Measurements from ENCODE around the gene YY1. TPM values are rescaled to one million over a fixed set of nuclear protein-coding genes. Genes with fewer than 3 reads are reported as not detected.

Gene YY1
- total RNA-seq, 2 donors from 2014 or later = 42.8 to 52.3 TPM

DNA sequence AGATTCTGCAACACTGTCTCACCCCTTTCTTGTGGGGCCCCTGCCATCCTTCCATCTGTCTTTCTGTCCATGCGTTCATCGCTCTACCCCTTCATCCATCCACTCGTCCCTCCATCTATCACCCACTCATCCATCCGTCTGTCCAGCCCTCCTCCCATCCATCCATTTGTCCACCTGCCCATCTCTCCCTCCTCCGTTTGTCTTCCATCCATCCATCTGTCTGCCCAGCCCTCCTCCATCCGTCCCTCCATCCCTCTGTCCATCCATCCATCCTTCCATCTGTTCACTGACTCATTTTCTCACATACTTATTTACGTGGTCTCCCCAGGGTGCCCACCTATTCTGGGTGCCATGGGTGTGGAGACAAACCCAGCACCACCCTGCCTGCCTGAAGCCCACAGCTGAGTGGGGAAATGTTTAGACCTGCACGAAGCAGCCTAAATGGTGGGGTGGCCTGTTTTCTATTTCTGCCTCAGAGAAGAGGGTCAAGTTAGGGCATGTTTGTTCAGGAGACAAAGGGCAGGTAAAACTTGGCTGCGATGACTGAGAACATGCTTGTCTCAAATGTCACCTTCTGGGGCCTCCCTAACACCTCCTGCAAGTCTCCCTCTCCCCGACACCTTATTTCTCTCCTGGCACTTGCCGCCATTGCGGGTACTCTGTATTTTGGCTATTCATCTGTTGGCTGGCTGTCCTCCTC, 81.4 kb downstream of the YY1 start:
- Histone ChIP-seq H3K4me1 (ENCODE audit: control insufficient read depth in 1 of 2, low read depth in 2 of 2) (peaks cover 2 to 9% of the 10 kb centered on the region in 2 donors), H3K9me3 (no peaks in the 10 kb centered on the region), H3K36me3 (no peaks in the 10 kb centered on the region), H3K4me3 (no peak overlapping the region), H3K27me3 (replicated peaks; ENCODE audit: insufficient read depth) (no peaks in the 10 kb centered on the region), H3K27ac (no peak overlapping the region)
- DNase-seq (ENCODE audit: low spot score) (no peak), ATAC-seq (ENCODE audit: insufficient number of reproducible peaks, low FRiP score, low read depth) (no peak)
- TF ChIP-seq, protein P1, sequence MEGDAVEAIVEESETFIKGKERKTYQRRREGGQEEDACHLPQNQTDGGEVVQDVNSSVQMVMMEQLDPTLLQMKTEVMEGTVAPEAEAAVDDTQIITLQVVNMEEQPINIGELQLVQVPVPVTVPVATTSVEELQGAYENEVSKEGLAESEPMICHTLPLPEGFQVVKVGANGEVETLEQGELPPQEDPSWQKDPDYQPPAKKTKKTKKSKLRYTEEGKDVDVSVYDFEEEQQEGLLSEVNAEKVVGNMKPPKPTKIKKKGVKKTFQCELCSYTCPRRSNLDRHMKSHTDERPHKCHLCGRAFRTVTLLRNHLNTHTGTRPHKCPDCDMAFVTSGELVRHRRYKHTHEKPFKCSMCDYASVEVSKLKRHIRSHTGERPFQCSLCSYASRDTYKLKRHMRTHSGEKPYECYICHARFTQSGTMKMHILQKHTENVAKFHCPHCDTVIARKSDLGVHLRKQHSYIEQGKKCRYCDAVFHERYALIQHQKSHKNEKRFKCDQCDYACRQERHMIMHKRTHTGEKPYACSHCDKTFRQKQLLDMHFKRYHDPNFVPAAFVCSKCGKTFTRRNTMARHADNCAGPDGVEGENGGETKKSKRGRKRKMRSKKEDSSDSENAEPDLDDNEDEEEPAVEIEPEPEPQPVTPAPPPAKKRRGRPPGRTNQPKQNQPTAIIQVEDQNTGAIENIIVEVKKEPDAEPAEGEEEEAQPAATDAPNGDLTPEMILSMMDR (IDR thresholded peaks at IDR 0.05) = no peak

DNA sequence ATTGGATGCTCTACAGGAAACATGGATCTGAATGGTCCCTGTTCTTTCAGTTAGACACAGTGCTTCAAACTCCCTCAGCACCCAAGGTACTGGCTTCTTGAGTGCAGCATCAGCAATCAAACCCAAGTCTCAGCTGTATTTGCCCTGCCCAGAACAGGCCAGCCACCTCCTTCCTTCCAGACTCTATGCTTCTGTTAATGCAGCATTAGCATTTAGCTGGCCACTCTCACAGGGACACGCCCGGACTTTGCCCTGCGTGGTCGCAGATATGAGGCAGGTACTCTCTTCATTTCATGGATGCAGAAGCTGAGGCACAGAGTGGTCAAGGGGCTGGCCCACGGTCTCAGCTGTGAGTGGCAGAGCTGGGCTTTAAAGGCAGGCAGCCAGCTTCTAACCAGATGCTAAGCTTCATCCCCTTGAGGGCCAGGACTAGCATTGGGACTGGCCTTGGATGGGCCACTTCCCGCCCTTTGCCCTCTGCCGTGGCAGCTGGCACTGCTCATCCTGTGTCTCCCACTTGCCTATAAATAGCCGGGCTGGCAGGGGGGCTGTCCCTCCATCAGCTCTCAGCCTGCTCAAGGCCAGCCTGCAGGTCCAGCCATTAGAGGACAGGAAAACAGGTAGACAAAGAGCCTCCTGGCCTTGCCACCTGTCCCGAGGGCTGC, 82.7 kb downstream of the YY1 start:
- no peaks in the 10 kb centered on the region for H3K27me3 ChIP-seq (replicated peaks; ENCODE audit: insufficient read depth)
- H3K36me3 ChIP-seq = no peaks in the 10 kb centered on the region
- TF ChIP-seq, protein P1 (IDR thresholded peaks at IDR 0.05) = no peak
- H3K9me3 ChIP-seq = no peaks in the 10 kb centered on the region
- no peak overlapping the region for H3K27ac ChIP-seq
- H3K4me1 ChIP-seq (ENCODE audit: control insufficient read depth in 1 of 2, low read depth in 2 of 2) = peaks cover 2 to 19% of the 10 kb centered on the region in 2 donors
- DNase-seq (ENCODE audit: low spot score) = no peak
- no peak overlapping the region for H3K4me3 ChIP-seq
- ATAC-seq (ENCODE audit: insufficient number of reproducible peaks, low FRiP score, low read depth) = no peak

DNA sequence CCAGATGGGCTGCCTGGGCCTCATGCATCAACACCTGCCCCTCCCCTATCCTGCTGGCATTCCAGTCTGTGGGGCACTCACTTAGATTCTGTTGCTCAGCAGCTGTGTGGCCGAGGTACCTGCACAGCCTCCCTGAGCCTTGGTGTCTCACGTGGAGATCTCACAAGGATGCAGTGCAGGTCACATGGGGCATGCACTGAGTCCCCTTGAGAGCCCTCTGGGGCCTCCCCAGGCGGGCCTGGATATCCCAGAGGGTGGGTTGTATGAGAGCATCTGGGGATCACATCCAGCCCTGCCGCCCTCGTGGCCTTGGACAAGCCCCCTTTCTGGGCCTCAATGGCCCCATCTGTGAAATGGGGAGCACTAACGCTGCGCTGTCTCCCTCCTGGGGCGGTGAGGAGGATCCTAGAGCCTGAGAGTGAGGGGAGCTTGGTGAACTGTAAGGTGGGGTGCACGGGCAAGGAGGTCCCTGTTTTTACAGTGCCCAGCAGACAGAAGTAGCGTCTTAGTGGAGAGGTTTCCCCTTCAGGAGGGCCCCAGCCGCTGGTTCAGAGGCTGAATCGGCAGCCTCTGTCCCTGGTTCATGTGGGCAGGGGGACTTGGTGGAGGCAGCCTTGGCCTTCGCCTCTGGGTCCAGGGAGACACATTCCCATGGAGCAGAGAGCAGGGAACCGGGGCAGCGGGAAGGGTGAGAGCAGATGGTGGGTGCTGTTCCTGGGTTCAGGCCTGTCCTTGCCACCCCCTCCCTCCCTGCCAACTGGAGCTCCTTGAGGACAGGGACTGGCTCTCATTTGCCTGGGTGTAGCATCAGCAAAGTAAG, 83.4 kb downstream of the YY1 start:
- no peak for ATAC-seq (ENCODE audit: insufficient number of reproducible peaks, low FRiP score, low read depth)
- H3K36me3 ChIP-seq = no peaks in the 10 kb centered on the region
- no peaks in the 10 kb centered on the region for H3K27me3 ChIP-seq (replicated peaks; ENCODE audit: insufficient read depth)
- H3K9me3 ChIP-seq = no peaks in the 10 kb centered on the region
- H3K27ac ChIP-seq = no peak overlapping the region
- TF ChIP-seq, protein P1 (IDR thresholded peaks at IDR 0.05) = no peak
- peaks cover 2 to 19% of the 10 kb centered on the region in 2 donors for H3K4me1 ChIP-seq (ENCODE audit: control insufficient read depth in 1 of 2, low read depth in 2 of 2)
- no peak for DNase-seq (ENCODE audit: low spot score)
- H3K4me3 ChIP-seq = no peak overlapping the region

DNA sequence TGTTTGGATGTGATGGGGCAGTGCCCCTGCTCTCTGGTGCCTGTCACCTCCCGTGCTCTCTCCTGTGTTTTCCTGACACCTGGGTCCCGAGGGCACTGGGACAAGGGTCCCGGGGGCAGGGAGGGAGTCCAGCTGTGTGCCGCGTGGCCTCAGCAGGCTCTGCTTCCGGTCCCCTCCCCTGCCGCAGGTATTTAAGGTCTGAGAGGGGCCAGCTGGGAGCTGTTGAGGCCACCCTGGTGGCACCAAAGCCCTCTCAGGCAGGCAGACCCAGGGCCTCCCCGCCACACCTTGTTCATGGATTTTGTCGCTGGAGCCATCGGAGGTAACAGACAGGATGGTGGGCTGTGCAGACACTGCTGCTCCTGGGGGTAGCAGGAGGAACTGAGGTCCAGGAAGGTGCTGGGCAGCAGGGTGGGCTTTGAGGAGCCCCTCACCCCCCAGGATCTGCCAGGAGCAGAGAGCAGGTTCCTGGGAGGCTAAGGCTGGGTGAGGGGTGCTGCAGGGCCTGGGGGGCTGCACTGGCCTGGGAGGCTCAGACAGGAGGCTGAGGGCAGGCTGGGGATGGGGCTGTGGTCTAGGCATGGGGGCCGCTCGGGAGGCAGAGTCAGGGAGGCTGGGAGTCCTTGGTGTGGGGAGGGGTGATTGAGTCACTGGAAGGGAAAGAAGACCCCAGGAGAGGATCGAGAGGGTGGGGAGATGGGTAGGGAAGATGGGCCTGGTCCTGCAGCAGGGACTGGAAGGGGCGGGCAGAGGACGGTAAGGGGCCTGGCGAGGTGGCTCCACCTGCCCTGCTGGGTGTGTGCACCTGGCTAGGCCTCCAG, 84.4 kb downstream of the YY1 start, which contains the start of gene SLC25A47:
SLC25A47 (plus strand) TSS at position 219 of the 821 bp plus-strand sequence; CDS start at position 295, 76 bp downstream.
- DNase-seq (ENCODE audit: low spot score) = no peak
- TF ChIP-seq, protein P1 (IDR thresholded peaks at IDR 0.05) = no peak
- H3K27me3 ChIP-seq (replicated peaks; ENCODE audit: insufficient read depth) = no peaks in the 10 kb centered on the region

More for the DNA sequence above, 84.4 kb downstream of the YY1 start, which contains the start of gene SLC25A47:
- H3K36me3 ChIP-seq = no peaks in the 10 kb centered on the region
- no peak for ATAC-seq (ENCODE audit: insufficient number of reproducible peaks, low FRiP score, low read depth)
- H3K9me3 ChIP-seq = no peaks in the 10 kb centered on the region
- no peak within 1 kb of the TSS for H3K27ac ChIP-seq
- H3K4me1 ChIP-seq (ENCODE audit: control insufficient read depth in 1 of 2, low read depth in 2 of 2) = peaks cover 2 to 13% of the 10 kb centered on the region in 2 donors
- H3K4me3 ChIP-seq = no peak within 1 kb of the TSS
